Stomach (tissue), 9 donors: ENCODE data around the gene HAGHL. TPM values are rescaled to one million over a fixed set of nuclear protein-coding genes. Genes with fewer than 3 reads are reported as not detected.

Experiments used
- DNase-seq, 2 donors: peaks; one replicate each; pipeline versions ENCODE4 v3.0.0 to v3.0.0-alpha.2; 2013 to 2019
- H3K27ac ChIP-seq, 5 donors: fragments of 200-600 bp in 4 of 5; sonication (generic) in 4 of 5; one replicate each; pipeline ENCODE4 v1.5.1; 2013 to 2019; ENCODE audit warnings: mild to moderate bottlenecking in 1 of 5, moderate library complexity in 1 of 5
- H3K27me3 ChIP-seq, 3 donors: fragments of 200-600 bp; sonication (generic); one replicate each; pipeline ENCODE4 v1.5.1; 2017 to 2019; ENCODE audit warnings: mixed run types in 1 of 3
- H3K36me3 ChIP-seq, 4 donors: fragments of 200-600 bp; sonication (generic); 1 replicate in 3 of 4; 2 replicates in 1 of 4; pipeline ENCODE4 v1.5.1; 2016 to 2019
- H3K4me1 ChIP-seq, 4 donors: fragments of 200-600 bp; sonication (generic); one replicate each; pipeline ENCODE4 v1.5.1; 2016 to 2019
- H3K4me3 ChIP-seq, 4 donors: fragments of 200-600 bp; sonication (generic) in 3 of 4; one replicate each; pipeline ENCODE4 v1.5.1; 2016 to 2019; ENCODE audit warnings: mild to moderate bottlenecking in 1 of 4
- H3K9me3 ChIP-seq, 4 donors: fragments of 200-600 bp; sonication (generic); one replicate each; pipeline ENCODE4 v1.5.1; 2016 to 2019
- CTCF ChIP-seq, 7 experiments: fragments of 450-650 bp in 4 of 7; fragments of 200-600 bp in 3 of 7; sonication (generic) in 3 of 7; IDR thresholded peaks; one replicate each; pipeline ENCODE4 v1.5.1; 2016 to 2019; ENCODE audit warnings: antibody characterized with exemption in 7 of 7, control low read depth in 2 of 7, mild to moderate bottlenecking in 1 of 7
- EP300 ChIP-seq: sonication (generic); formaldehyde crosslinking; IDR thresholded peaks from one replicate; pipeline ENCODE4 v1.6.1; 2017; ENCODE audit warnings: antibody characterized with exemption
- POLR2A ChIP-seq, 4 donors: fragments of 450-650 bp; IDR thresholded peaks; one replicate each; pipeline ENCODE4 v1.6.1; 2016; ENCODE audit warnings: antibody characterized with exemption in 4 of 4, control low read depth in 2 of 4, mild to moderate bottlenecking in 1 of 4, moderate library complexity in 1 of 4
- POLR2AphosphoS5 ChIP-seq, 3 donors: sonication (generic); formaldehyde crosslinking; IDR thresholded peaks; one replicate each; pipeline ENCODE4 v1.6.1; 2016; ENCODE audit warnings: antibody characterized with exemption in 3 of 3
- WGBS, 5 donors: extraction: QIAGEN DNeasy Blood & Tissue Kit in 3 of 5; methylation state at CpG; one replicate each; pipeline versions ENCODE4 v1.1.5 to v1.1.7; 2013 to 2018; 5-methylcytosine and 5-hydroxymethylcytosine counted together
- intact Hi-C: fragments of 100-400 bp; cut with DNase I; formaldehyde crosslinking; loops from one replicate; pipeline ENCODE4 v1.15.1; 2023; ENCODE audit warnings: low total_unique reads
- polyA plus RNA-seq, 3 donors: library from polyadenylated mRNA; stranded (reverse); fragments of 200-250 nt; gene quantifications; one replicate each; pipeline ENCODE4 v1.2.3, GENCODE V29; 2013
- total RNA-seq, 5 donors: library from RNA; depleted of rRNA; stranded (reverse); fragments of >200 nt; gene quantifications; one replicate each; pipeline versions ENCODE4 v1.1.0 to v1.2.3, GENCODE V29; 2014 to 2016
- donor health status: healthy with polysubstance abuse.
- donor health status: Bipolar disorder and iron deficiency.
- donor health status: healthy.

The HAGHL gene
- total and polyA plus RNA-seq, 8 donors = 3.1 to 19.9 (median 3.9) TPM; not detected in 2

- no peak for DNase-seq
- no peak overlapping the region for H3K27ac ChIP-seq
- H3K4me1 ChIP-seq = peaks cover 10 to 23% (median 20%) of the 10 kb centered on the region in 4 donors
- intact Hi-C loops = no loop called here
- H3K36me3 ChIP-seq = peaks cover 0 to 6% (median 1%) of the 10 kb centered on the region in 4 donors
- WGBS, 5 donors = 75 to 82% (median 79%) methylated on average over 12 to 21 of the region's 21 CpGs
- H3K9me3 ChIP-seq = no peaks in the 10 kb centered on the region
- peaks cover 0 to 33% (median 0%) of the 10 kb centered on the region in 3 donors for H3K27me3 ChIP-seq
- no peak overlapping the region for H3K4me3 ChIP-seq
- TF ChIP-seq POLR2A (IDR thresholded peaks at IDR 0.05) = no peak
- TF ChIP-seq POLR2AphosphoS5 (IDR thresholded peaks at IDR 0.05) = no peak
- no peak for TF ChIP-seq CTCF (IDR thresholded peaks at IDR 0.05)
- TF ChIP-seq EP300 = no peak
These were observed 17.0 kb downstream of the HAGHL start for GRCh38 chr16:743794-744500.

- Histone ChIP-seq H3K36me3 (no peaks in the 10 kb centered on the region), H3K4me1 (peaks cover 0 to 8% (median 7%) of the 10 kb centered on the region in 4 donors), H3K9me3 (no peaks in the 10 kb centered on the region), H3K4me3 (no peak overlapping the region), H3K27me3 (peaks cover 0 to 34% (median 0%) of the 10 kb centered on the region in 3 donors), H3K27ac (no peak overlapping the region)
- 0 to 12% (median 4%) methylated on average over 2 to 14 of the region's 14 CpGs for WGBS, 5 donors
- peak; percentile 44 to 77 for DNase-seq
- TF ChIP-seq CTCF (IDR thresholded peaks at IDR 0.05) (peak in 1 of 7 experiments; percentile 42), EP300 (no peak)
- intact Hi-C loops = no loop called here
These were observed 18.8 kb downstream of the HAGHL start for GRCh38 chr16:745739-746138.

GRCh38 chr16:746637-747036 is 19.7 kb downstream of the HAGHL start:
- WGBS, 5 donors = 78 to 88% (median 82%) methylated on average over 6 to 13 of the region's 13 CpGs
- TF ChIP-seq POLR2AphosphoS5 (IDR thresholded peaks at IDR 0.05) = no peak
- peaks cover 0 to 7% (median under 1%) of the 10 kb centered on the region in 4 donors for H3K4me1 ChIP-seq
- no peak for DNase-seq
- no peak overlapping the region for H3K27ac ChIP-seq
- H3K9me3 ChIP-seq = no peaks in the 10 kb centered on the region
- H3K36me3 ChIP-seq = no peaks in the 10 kb centered on the region
- H3K4me3 ChIP-seq = no peak overlapping the region
- peaks cover 0 to 40% (median 0%) of the 10 kb centered on the region in 3 donors for H3K27me3 ChIP-seq
- intact Hi-C loops = no loop called here

- peaks cover 0 to 44% (median 0%) of the 10 kb centered on the region in 3 donors for H3K27me3 ChIP-seq
- peaks cover 0 to 14% (median 0%) of the 10 kb centered on the region in 4 donors for H3K4me1 ChIP-seq
- WGBS, 5 donors = 80 to 89% (median 81%) methylated on average over 26 to 39 of the region's 39 CpGs
- H3K4me3 ChIP-seq = no peak overlapping the region
- no peaks in the 10 kb centered on the region for H3K36me3 ChIP-seq
- intact Hi-C loops = no loop called here
- DNase-seq = no peak
- H3K27ac ChIP-seq = no peak overlapping the region
- no peaks in the 10 kb centered on the region for H3K9me3 ChIP-seq
- TF ChIP-seq EP300 (no peak), POLR2AphosphoS5 (IDR thresholded peaks at IDR 0.05) (no peak), CTCF (IDR thresholded peaks at IDR 0.05) (no peak), POLR2A (IDR thresholded peaks at IDR 0.05) (no peak)
These were observed 21.3 kb downstream of the HAGHL start for GRCh38 chr16:747978-748746.
